Muscle of leg (tissue), 11 donors: ENCODE data around the gene CLEC2L. TPM values are rescaled to one million over a fixed set of nuclear protein-coding genes. Genes with fewer than 3 reads are reported as not detected.

Experiments
- DNase-seq: peaks from one replicate; pipeline ENCODE4 v3.0.0; 2013
- H3K27ac ChIP-seq: one replicate; pipeline ENCODE4 v1.5.1; 2013; ENCODE audit warnings: mild to moderate bottlenecking, low read length, control low read depth
- H3K27me3 ChIP-seq: one replicate; pipeline ENCODE4 v1.6.1; 2013; ENCODE audit warnings: low read length; ENCODE audit not compliant: control insufficient read depth, insufficient read depth
- H3K36me3 ChIP-seq: one replicate; pipeline ENCODE4 v1.6.1; 2013; ENCODE audit warnings: low read length; ENCODE audit not compliant: control insufficient read depth, insufficient read depth
- H3K4me1 ChIP-seq: one replicate; pipeline ENCODE4 v1.6.1; 2013; ENCODE audit warnings: low read length; ENCODE audit not compliant: control insufficient read depth, insufficient read depth
- H3K4me3 ChIP-seq: one replicate; pipeline ENCODE4 v1.5.1; 2013; ENCODE audit warnings: low read length, control low read depth
- H3K9me3 ChIP-seq: replicated peaks from 2 replicates; pipeline ENCODE4 v1.6.1; 2013; ENCODE audit warnings: low read depth, low read length; ENCODE audit not compliant: control insufficient read depth
- WGBS: methylation state at CpG from one replicate; pipeline ENCODE4 v1.1.5; 2013; ENCODE audit warnings: missing lambda C conversion rate; ENCODE audit not compliant: insufficient coverage; 5-methylcytosine and 5-hydroxymethylcytosine counted together
- polyA plus RNA-seq, 8 donors: library from polyadenylated mRNA; unstranded; fragments of 120-200 nt; gene quantifications; one replicate each; pipeline versions ENCODE4 v1.2.1 to v1.2.3, GENCODE V29; 2013; ENCODE audit warnings: inconsistent platforms in 1 of 8, low replicate concordance in 1 of 8; ENCODE audit not compliant: insufficient read length in 8 of 8, insufficient read depth in 1 of 8
- total RNA-seq: library from RNA; stranded (reverse); fragments of 120-200 nt; gene quantifications from one replicate; pipeline ENCODE4 v1.2.4, GENCODE V29; 2013

The CLEC2L gene
- total and polyA plus RNA-seq, 9 donors = 0.85 to 2.1 (median 1.3) TPM

DNA sequence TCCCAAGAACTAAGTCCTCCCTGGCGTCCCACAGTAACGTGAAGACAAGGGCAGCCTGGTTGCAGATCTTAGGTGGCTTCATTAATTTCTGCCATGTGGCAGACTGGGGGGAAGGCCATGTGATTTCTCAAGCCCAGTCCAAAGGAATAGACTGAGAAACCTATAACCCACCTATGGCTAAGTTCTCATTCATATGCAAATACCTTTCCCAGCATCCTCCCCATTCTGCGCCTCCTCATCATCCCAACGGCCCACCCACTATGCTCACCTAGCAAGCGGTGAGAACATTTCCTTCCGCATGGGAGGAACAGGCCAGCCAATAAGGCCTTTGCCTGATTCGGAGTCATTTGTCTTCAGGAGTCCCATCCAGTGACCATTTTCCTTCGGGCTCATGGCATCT lies 8.2 kb upstream of the CLEC2L start:
- 60% methylated on average over 6 of the region's 8 CpGs for WGBS
- Histone ChIP-seq H3K36me3 (no peaks in the 10 kb centered on the region), H3K9me3 (no peaks in the 10 kb centered on the region), H3K4me3 (no peak overlapping the region), H3K4me1 (no peaks in the 10 kb centered on the region), H3K27ac (no peak overlapping the region), H3K27me3 (peaks cover 2% of the 10 kb centered on the region)
- DNase-seq = no peak

DNA sequence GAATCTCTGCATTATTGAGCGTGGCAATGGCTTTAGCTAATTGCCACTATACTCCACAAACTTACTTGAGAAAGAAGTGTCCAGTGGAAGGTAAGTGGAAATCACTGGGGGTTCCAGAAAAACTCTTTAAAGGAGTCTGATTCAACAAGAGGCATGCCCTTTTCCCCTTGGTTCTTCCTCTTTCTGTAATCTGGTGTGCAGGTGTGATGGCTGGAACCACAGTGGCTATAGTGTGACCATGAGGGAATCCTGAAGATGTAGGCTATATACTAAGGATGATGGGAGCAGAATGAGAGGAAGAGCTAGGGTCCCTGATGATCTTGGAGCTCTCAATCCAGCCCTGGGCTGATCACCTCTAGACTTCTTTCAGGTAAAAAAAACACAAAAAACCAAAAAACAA lies 2.0 kb upstream of the CLEC2L start:
- H3K27me3 ChIP-seq = peaks cover 43% of the 10 kb centered on the region
- WGBS = no CpG with 5 or more reads among the region's 1 CpG

DNA sequence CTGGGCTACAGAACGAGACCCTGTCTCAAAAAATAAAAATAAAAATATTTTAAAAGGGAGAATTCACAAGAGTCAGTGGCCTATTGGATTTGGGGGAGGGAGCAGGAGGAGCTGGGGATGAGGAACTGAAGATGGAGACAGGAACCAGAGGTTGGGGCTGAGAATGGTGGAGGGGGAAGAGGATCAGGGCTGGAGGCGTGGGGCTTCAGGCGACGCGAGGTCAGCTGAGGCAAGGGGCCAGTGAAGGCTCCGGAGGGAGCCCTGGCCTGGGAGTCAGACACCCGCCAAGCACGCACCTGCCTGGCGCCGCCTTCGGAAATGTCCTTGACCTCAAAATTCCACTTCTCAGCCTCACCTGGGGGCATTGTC lies 671 bp upstream of the CLEC2L start:
- Histone ChIP-seq H3K36me3 (no peaks in the 10 kb centered on the region), H3K9me3 (no peaks in the 10 kb centered on the region), H3K4me3 (no peak overlapping the region), H3K27ac (no peak overlapping the region), H3K27me3 (peaks cover 48% of the 10 kb centered on the region), H3K4me1 (peaks cover 8% of the 10 kb centered on the region)
- no peak for DNase-seq
- no CpG with 5 or more reads among the region's 11 CpGs for WGBS

More for the DNA sequence above, 2.0 kb upstream of the CLEC2L start:
- Histone ChIP-seq H3K9me3 (no peaks in the 10 kb centered on the region), H3K4me3 (no peak overlapping the region), H3K4me1 (peaks cover 8% of the 10 kb centered on the region), H3K36me3 (no peaks in the 10 kb centered on the region), H3K27ac (no peak overlapping the region)
- DNase-seq = no peak

DNA sequence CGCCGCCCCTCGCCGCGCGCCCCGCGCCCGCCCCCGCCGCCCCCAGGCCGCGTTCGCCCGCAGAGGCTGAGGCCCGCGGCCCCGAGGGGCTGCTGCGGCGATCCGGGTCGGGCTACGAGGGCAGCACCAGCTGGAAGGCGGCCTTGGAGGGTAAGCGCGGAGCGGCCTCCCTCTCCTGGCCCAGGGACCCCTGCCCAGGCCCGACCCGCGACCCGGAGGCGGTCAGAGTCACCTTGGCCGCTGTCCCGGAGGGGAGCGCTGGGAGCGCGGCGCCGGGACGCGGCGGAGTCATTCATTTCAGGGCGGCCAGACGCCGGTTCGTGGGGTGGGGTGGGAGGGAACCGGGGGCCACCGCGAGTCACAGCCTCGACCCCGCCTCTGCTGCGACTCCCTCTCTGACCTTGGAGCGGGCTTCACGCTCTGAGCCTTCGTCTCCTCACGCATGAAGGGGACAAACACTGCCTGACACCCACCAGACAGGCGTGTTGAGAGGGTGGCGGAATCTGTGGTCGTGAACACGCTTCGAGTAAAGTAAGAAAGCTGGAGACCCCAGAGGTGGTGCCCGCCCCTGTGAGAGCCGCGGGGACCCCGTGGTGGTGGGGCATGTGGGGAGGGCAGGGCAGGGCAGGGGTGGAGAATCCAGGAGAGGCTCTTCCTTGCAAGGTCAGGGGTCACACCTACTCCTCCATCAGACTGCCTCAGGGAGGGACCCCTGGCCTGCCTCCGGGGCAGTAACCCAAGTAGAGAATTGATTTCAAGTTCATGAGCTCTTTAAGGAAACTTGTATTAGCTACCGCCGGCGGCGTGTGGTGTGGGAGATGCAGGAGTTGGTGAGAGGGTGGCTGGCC lies 707 bp downstream of the CLEC2L start:
- H3K9me3 ChIP-seq = no peaks in the 10 kb centered on the region
- H3K27me3 ChIP-seq = peaks cover 52% of the 10 kb centered on the region
- no peak for DNase-seq
- no peak overlapping the region for H3K27ac ChIP-seq
- H3K36me3 ChIP-seq = no peaks in the 10 kb centered on the region
- H3K4me1 ChIP-seq = peaks cover 8% of the 10 kb centered on the region
- WGBS = 16% methylated on average over 53 of the region's 70 CpGs
- peak overlapping the region; percentile 21 for H3K4me3 ChIP-seq

DNA sequence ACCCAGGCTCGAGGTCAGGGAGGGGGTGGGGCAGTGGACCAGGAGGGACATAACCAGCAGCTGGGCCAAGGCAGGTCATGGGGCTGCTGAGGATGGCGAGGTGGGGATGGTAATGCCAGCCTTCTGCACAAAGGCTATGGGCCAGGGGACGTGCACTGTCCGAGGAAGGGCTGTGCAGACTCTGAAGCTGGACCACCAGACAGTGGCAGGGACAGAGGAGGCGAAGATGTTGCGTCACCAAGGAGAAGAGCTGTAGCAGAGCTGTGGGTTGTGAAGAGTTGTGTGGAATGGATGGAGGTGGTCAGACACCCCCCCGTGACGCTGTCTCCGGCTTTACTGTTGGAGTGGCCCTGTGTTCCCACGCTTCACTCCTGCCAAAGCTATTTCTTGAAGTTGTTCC lies 1.8 kb downstream of the CLEC2L start:
- H3K27ac ChIP-seq = no peak overlapping the region
- DNase-seq = no peak
- no peak overlapping the region for H3K4me3 ChIP-seq
- H3K36me3 ChIP-seq = no peaks in the 10 kb centered on the region
- H3K4me1 ChIP-seq = peaks cover 8% of the 10 kb centered on the region
- no peaks in the 10 kb centered on the region for H3K9me3 ChIP-seq
- peaks cover 52% of the 10 kb centered on the region for H3K27me3 ChIP-seq
- 92% methylated on average over 8 of the region's 10 CpGs for WGBS

DNA sequence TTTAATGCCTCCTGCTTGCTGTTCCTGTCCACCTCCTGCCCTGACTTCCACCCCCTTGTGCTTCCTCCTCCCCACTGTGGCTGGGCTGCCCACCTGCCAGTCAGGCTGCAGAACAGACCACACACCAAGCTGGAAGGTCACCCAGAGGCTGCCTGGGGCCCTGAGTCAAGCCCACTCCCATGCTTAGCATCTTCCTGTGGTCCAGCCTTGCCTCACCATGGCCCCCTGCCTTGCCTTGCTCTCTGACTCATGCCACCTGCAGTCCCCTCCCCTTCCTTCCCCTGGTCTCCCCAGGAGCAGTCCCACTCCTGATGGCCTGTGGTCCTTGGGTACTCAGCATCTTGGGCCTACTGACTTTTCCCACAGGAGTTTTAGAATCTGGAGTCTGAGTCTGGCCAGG lies 2.3 kb downstream of the CLEC2L start:
- Histone ChIP-seq H3K4me3 (no peak overlapping the region), H3K27ac (no peak overlapping the region), H3K36me3 (no peaks in the 10 kb centered on the region), H3K9me3 (no peaks in the 10 kb centered on the region), H3K4me1 (peaks cover 8% of the 10 kb centered on the region), H3K27me3 (peaks cover 52% of the 10 kb centered on the region)
- DNase-seq = no peak

DNA sequence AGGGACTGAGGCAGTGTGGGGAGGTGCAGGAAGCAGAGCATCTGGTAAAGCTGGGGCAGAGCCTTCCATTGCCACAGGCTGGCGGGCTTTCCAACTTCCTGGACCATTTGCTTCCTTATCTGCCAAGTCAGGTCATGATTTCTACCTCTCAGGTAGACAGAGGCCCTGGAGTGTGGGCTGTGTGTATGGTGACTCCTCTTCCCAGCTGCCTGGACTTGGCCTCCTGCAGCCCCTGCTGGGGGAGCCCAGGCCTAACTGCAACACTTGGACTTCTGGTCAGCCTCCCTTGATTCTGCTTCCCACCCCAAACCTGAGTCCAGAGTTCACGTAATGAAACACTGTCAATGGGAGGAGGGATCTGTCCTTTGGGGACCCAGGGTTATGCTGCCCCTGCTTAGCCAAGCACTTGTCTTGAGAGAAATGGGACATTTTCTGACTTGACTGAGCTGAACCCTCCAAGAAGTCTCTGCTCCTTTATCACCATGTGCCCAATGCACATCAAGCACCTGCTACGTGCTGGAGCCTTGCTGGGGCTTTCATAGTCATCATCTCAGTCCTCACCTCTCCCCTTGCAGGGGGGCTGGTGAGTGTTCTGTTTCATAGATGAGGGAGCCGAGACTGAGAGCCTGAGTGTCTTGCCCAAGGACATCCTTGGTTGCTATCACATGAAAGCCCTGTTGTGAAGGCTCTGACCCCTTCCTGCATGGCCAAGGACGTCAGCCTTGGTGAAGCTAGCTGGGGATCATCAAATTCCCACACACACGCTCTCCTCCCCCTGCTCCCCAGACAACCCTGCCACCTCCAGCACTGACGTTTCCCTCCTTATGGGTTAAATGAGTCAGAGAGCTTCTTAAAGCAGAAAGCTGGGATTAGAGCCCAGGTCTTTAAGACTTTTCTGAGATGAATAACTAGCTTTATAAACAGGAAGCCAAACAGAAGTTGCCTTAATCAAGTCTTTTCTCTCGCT lies 3.4 kb downstream of the CLEC2L start:
- Histone ChIP-seq H3K9me3 (no peaks in the 10 kb centered on the region), H3K27ac (no peak overlapping the region), H3K36me3 (no peaks in the 10 kb centered on the region), H3K27me3 (peaks cover 44% of the 10 kb centered on the region), H3K4me3 (no peak overlapping the region), H3K4me1 (peaks cover 8% of the 10 kb centered on the region)
- DNase-seq = peak; percentile 58
- 72% methylated on average over 3 of the region's 8 CpGs for WGBS

DNA sequence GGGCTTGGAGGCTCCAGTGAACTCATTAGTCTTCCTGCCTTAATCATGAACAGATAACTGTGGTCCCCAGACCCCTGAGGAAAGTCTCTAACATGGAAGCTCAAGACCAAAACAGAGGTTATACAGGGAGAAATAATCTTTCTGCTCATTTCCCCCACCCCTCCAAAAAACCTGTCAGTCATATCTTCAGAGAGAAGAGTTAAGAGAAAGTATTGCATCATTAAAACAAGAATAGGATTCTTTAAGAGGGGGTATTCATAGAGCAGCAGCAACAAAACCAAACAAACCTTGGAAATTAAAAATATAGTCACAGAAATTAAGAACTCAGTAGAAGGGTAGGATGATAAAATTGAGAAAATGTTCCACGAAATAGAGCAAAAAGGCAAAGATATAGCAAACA lies 7.6 kb downstream of the CLEC2L start:
- WGBS = no CpG with 5 or more reads among the region's 1 CpG
- Histone ChIP-seq H3K27me3 (peaks cover 17% of the 10 kb centered on the region), H3K9me3 (no peaks in the 10 kb centered on the region), H3K36me3 (no peaks in the 10 kb centered on the region), H3K4me3 (no peak overlapping the region), H3K27ac (no peak overlapping the region), H3K4me1 (no peaks in the 10 kb centered on the region)
- DNase-seq = no peak

DNA sequence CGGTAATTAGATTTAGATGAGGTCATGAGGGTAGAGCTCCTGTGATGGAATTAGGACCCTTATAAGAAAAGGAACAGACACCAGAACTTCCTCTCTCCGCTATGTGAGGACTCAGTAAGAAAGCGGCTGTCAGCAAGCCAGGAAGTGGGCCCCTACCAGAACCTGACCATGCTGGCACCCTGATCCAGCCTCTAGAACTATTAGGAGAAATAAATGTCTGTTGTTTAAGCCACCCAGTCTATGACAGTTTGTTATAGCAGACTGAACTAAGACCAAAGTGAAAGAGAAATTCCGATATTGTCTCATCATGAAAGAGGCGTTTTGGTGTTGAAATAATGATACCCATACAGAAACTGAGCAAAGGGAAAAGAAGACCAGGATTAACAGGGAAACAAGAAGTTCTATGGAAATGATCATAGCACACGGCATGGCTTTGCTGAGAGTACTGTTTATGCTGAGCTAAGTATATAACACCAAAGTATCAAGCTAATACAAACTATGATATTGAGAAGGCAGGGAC lies 9.2 kb downstream of the CLEC2L start:
- 100% methylated on average over 2 of the region's 6 CpGs for WGBS
- Histone ChIP-seq H3K36me3 (no peaks in the 10 kb centered on the region), H3K9me3 (no peaks in the 10 kb centered on the region), H3K4me1 (no peaks in the 10 kb centered on the region), H3K27me3 (peaks cover 9% of the 10 kb centered on the region), H3K27ac (no peak overlapping the region), H3K4me3 (no peak overlapping the region)
- DNase-seq = no peak

DNA sequence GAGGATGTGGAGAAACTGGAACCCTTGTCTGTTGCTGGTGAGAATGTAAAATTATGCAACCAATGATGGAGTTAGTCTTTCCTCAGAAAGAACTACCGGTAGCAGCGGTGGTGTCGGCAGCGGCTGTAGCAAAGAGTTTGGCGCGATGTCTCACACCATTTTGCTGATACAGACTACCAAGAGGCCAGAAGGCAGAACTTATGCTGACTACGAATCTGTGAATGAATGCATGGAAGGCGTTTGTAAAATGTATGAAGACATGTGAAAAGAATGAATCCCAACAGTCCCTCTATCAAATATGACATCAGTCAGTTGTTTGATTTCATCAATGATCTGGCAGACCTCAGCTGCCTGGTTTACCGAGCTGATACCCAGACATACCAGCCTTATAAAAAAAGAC lies 10.6 kb downstream of the CLEC2L start:
- Histone ChIP-seq H3K36me3 (no peaks in the 10 kb centered on the region), H3K4me3 (no peak overlapping the region), H3K27me3 (peaks cover 5% of the 10 kb centered on the region), H3K27ac (no peak overlapping the region), H3K9me3 (no peaks in the 10 kb centered on the region), H3K4me1 (no peaks in the 10 kb centered on the region)
- whole genome bisulfite sequencing = 93% methylated on average over 2 of the region's 9 CpGs
- no peak for DNase-seq
